Activated CD4-positive, alpha-beta T cell treated with anti-CD3 and anti-CD28 coated beads, Interleukin-2, amount 50 U/mL, for 24 hours (primary cell): Measurements from ENCODE around the gene PRSS23.

Experiments
- DNase-seq, 2 donors: peaks; one replicate each; pipeline ENCODE4 v3.0.0-alpha.2; 2020; ENCODE audit warnings: low read depth in 1 of 2, low spot score in 1 of 2

PRSS23 gene

GRCh38 chr11:86790195-86790725, 10.1 kb upstream of the PRSS23 start:
- no peak for DNase-seq

GRCh38 chr11:86790867-86791849, 9.2 kb upstream of the PRSS23 start:
- no peak for DNase-seq

- DNase-seq, result no peak
Measured at GRCh38 chr11:86792150-86792549, 8.2 kb upstream of the PRSS23 start.

GRCh38 chr11:86793307-86793706, 7.0 kb upstream of the PRSS23 start:
- DNase-seq, result no peak

GRCh38 chr11:86795511-86795910, 4.8 kb upstream of the PRSS23 start:
- DNase-seq, result no peak

GRCh38 chr11:86795949-86796348, 4.4 kb upstream of the PRSS23 start:
- no peak for DNase-seq

- no peak for DNase-seq
Measured at GRCh38 chr11:86797133-86797532, 3.2 kb upstream of the PRSS23 start.

- DNase-seq, result no peak
Measured at GRCh38 chr11:86798988-86799387, 1.4 kb upstream of the PRSS23 start.

- DNase-seq, result no peak
Measured at GRCh38 chr11:86799680-86800075, 664 bp upstream of the PRSS23 start.

- DNase-seq, result no peak
Measured at GRCh38 chr11:86800960-86801272, 574 bp downstream of the PRSS23 start.

GRCh38 chr11:86801364-86801763, 1.0 kb downstream of the PRSS23 start:
- DNase-seq, result no peak

- DNase-seq, result no peak
Measured at GRCh38 chr11:86802146-86802545, 1.8 kb downstream of the PRSS23 start.

- peak in 1 of 2 donors; percentile 35 for DNase-seq
Measured at GRCh38 chr11:86802601-86803051, 2.3 kb downstream of the PRSS23 start.

GRCh38 chr11:86803136-86804045, 3.0 kb downstream of the PRSS23 start:
- no peak for DNase-seq

- DNase-seq, result no peak
Measured at GRCh38 chr11:86804951-86805350, 4.6 kb downstream of the PRSS23 start.

GRCh38 chr11:86805873-86806310, 5.5 kb downstream of the PRSS23 start:
- DNase-seq, result peak in 1 of 2 donors; percentile 40

GRCh38 chr11:86806903-86807302, 6.6 kb downstream of the PRSS23 start:
- no peak for DNase-seq

GRCh38 chr11:86807360-86807759, 7.0 kb downstream of the PRSS23 start:
- DNase-seq, result no peak

- DNase-seq, result no peak
Measured at GRCh38 chr11:86809561-86809960, 9.2 kb downstream of the PRSS23 start.

GRCh38 chr11:86810288-86810687, 9.9 kb downstream of the PRSS23 start:
- no peak for DNase-seq

- DNase-seq, result no peak
Measured at GRCh38 chr11:86811637-86812321, 11.4 kb downstream of the PRSS23 start.
